HepG2 (cell line): ENCODE results near the gene PADI2. TPM values are rescaled to one million over a fixed set of nuclear protein-coding genes. Genes with fewer than 3 reads are reported as not detected.

Experiments used
- ATAC-seq: fragments of 200-7000 bp; cut with Tn5 transposase; 3 replicates; pipeline ENCODE4 v1.9.1; 2020; ENCODE audit warnings: mild to moderate bottlenecking, moderate library complexity
- BruUV-seq: library from RNA; stranded (reverse); fragments of 400-500 nt; replicated peaks from 2 replicates; lab custom pipeline; 2021; lab: Mats Ljungman, UMichigan
- CTCF ChIA-PET: fragments of 300-600 bp; formaldehyde crosslinking; extraction: SDS; loops from one replicate; lab custom pipeline; 2021; ENCODE audit warnings: low total read pairs, inconsistent platforms, low intra/inter-chr PET ratio; lab: Yijun Ruan, JAX
- POLR2A ChIA-PET: fragments of 350-600 bp; sonication (Branson Sonifier 250); formaldehyde crosslinking; loops from one replicate; lab custom pipeline; 2020; ENCODE audit warnings: antibody characterized with exemption, inconsistent platforms; lab: Yijun Ruan, JAX
- DNase-seq: peaks from one replicate; pipeline ENCODE4 v3.0.0-alpha.2; 2015; ENCODE audit warnings: low spot score
- FAIRE-seq: peaks from 3 replicates; lab custom pipeline; 2011; peaks lifted over from hg19 to GRCh38; lab: Jason Lieb, UNC
- H2AFZ ChIP-seq: one replicate; pipeline ENCODE4 v1.6.1; 2011; ENCODE audit warnings: low read length, inconsistent platforms
- H3K27ac ChIP-seq: fragments of 300-600 bp; 3 replicates; pipeline ENCODE4 v1.8.0; 2011; ENCODE audit warnings: mixed run types, mild to moderate bottlenecking, mixed read lengths, low read length, inconsistent platforms; ENCODE audit not compliant: insufficient read depth; ENCODE audit errors: extremely low read length
- H3K27me3 ChIP-seq, 2 experiments: fragments of 200-600 bp in 1 of 2; 2 replicates in 1 of 2; 3 replicates in 1 of 2; pipeline versions ENCODE4 v1.6.0 to v1.8.0; 2011; ENCODE audit warnings: low read length in 2 of 2, mild to moderate bottlenecking in 2 of 2, moderate library complexity in 2 of 2, inconsistent platforms in 1 of 2; ENCODE audit not compliant: insufficient read depth in 2 of 2, control insufficient read depth in 1 of 2
- H3K36me3 ChIP-seq, 2 experiments: fragments of 200-600 bp in 1 of 2; replicated peaks in 1 of 2; 2 replicates in 1 of 2; 3 replicates in 1 of 2; pipeline versions ENCODE4 v1.5.1 to v1.8.0; 2011; ENCODE audit warnings: low read length in 2 of 2, inconsistent platforms in 1 of 2; ENCODE audit not compliant: insufficient read depth in 2 of 2, control insufficient read depth in 1 of 2
- H3K4me1 ChIP-seq: 2 replicates; pipeline ENCODE4 v1.5.1; 2012; ENCODE audit warnings: low read length, inconsistent platforms; ENCODE audit not compliant: insufficient read depth
- H3K4me2 ChIP-seq: 2 replicates; pipeline ENCODE4 v1.6.0; 2011; ENCODE audit warnings: low read depth, low read length, inconsistent platforms
- H3K4me3 ChIP-seq, 3 experiments: fragments of 200-600 bp in 1 of 3; sonication (generic), shearing (Covaris generic) in 1 of 3; replicated peaks in 1 of 3; 2 replicates each; pipeline ENCODE4 v1.5.1; 2011 to 2016; ENCODE audit warnings: low read length in 3 of 3, inconsistent platforms in 2 of 3, low read depth in 2 of 3, mild to moderate bottlenecking in 2 of 3, control low read depth in 1 of 3, mixed read lengths in 1 of 3; ENCODE audit not compliant: insufficient read depth in 1 of 3
- H3K79me2 ChIP-seq: one replicate; pipeline ENCODE4 v1.6.1; 2011; ENCODE audit warnings: low read length, inconsistent platforms; ENCODE audit not compliant: insufficient read depth
- H3K9ac ChIP-seq: 2 replicates; pipeline ENCODE4 v1.6.0; 2011; ENCODE audit warnings: mild to moderate bottlenecking, low read depth, low read length, inconsistent platforms; ENCODE audit not compliant: insufficient read depth
- H3K9me3 ChIP-seq: 2 replicates; pipeline ENCODE4 v1.5.1; 2012; ENCODE audit warnings: mild to moderate bottlenecking, low read length
- H4K20me1 ChIP-seq: 2 replicates; pipeline ENCODE4 v1.6.0; 2011; ENCODE audit warnings: inconsistent platforms, mild to moderate bottlenecking, low read length, moderate library complexity; ENCODE audit not compliant: insufficient read depth
- ELF4 ChIP-seq: sonication (generic); formaldehyde crosslinking; IDR thresholded peaks from 2 replicates; pipeline ENCODE4 v1.5.0; 2020; ENCODE audit warnings: missing genetic modification reagents, mild to moderate bottlenecking, moderate library complexity, borderline replicate concordance
- ETV5 ChIP-seq: IDR thresholded peaks from 2 replicates; pipeline ENCODE4 v1.6.1; 2018; ENCODE audit warnings: missing biosample characterization, missing genetic modification reagents, inconsistent platforms, borderline replicate concordance
- GRHL1 ChIP-seq: sonication (generic); formaldehyde crosslinking; conservative IDR thresholded peaks from 2 replicates; pipeline ENCODE4 v1.8.0; 2022; ENCODE audit warnings: missing genetic modification reagents
- HHEX ChIP-seq: IDR thresholded peaks from 2 replicates; pipeline ENCODE4 v1.6.1; 2016; ENCODE audit warnings: control low read depth
- HNF4G ChIP-seq, 2 experiments: sonication (generic) in 1 of 2; formaldehyde crosslinking in 1 of 2; IDR thresholded peaks; 2 replicates each; pipeline versions ENCODE4 v1.4.0 to v1.6.1; 2011 to 2020; ENCODE audit warnings: borderline replicate concordance in 2 of 2, low read depth in 2 of 2, mild to moderate bottlenecking in 2 of 2, low read length in 1 of 2, missing genetic modification reagents in 1 of 2, moderate library complexity in 1 of 2
- IKZF1 ChIP-seq: fragments of 450-650 bp; IDR thresholded peaks from 2 replicates; pipeline ENCODE4 v1.7.1; 2016
- IRF9 ChIP-seq: sonication (generic); formaldehyde crosslinking; IDR thresholded peaks from 2 replicates; pipeline ENCODE4 v1.8.0; 2022; ENCODE audit warnings: missing genetic modification reagents, mild to moderate bottlenecking, borderline replicate concordance
- MLXIP ChIP-seq: sonication (generic); formaldehyde crosslinking; IDR thresholded peaks from 2 replicates; pipeline ENCODE4 v1.9.0; 2021; ENCODE audit warnings: missing genetic modification reagents, borderline replicate concordance
- PHB2 ChIP-seq: fragments of 450-650 bp; IDR thresholded peaks from 2 replicates; pipeline ENCODE4 v1.6.1; 2018; ENCODE audit not compliant: partially characterized antibody
- TAF15 ChIP-seq: fragments of 200-400 bp; formaldehyde crosslinking; IDR thresholded peaks from one replicate; pipeline ENCODE4 v1.6.1; 2018; ENCODE audit warnings: mild to moderate bottlenecking, low read depth, low read length; ENCODE audit not compliant: poor library complexity, severe bottlenecking
- ZGPAT ChIP-seq: IDR thresholded peaks from 2 replicates; pipeline ENCODE4 v1.6.1; 2016; ENCODE audit warnings: mild to moderate bottlenecking
- ZNF143 ChIP-seq: sonication (generic); formaldehyde crosslinking; IDR thresholded peaks from 2 replicates; pipeline ENCODE4 v1.4.0; 2020; ENCODE audit warnings: missing genetic modification reagents
- ZNF350 ChIP-seq: sonication (generic); formaldehyde crosslinking; IDR thresholded peaks from 2 replicates; pipeline ENCODE4 v1.4.0; 2020; ENCODE audit warnings: mild to moderate bottlenecking, low read depth, missing genetic modification reagents, borderline replicate concordance
- ZNF660 ChIP-seq: sonication (generic); formaldehyde crosslinking; IDR thresholded peaks from 2 replicates; pipeline ENCODE4 v1.5.1; 2020; ENCODE audit warnings: mild to moderate bottlenecking, low read depth, missing genetic modification reagents, borderline replicate concordance
- WGBS: methylation state at CpG from one replicate; pipeline ENCODE4 v1.1.6; 2017; ENCODE audit warnings: low lambda C conversion rate; 5-methylcytosine and 5-hydroxymethylcytosine counted together
- in situ Hi-C: cut with HindIII; loops from 2 replicates; pipeline ENCODE4 v1.10.0; 2017; ENCODE audit warnings: low pct_unique_long_range_greater_than_20kb; ENCODE audit not compliant: extremely low pct_ligation_motif_present
- intact Hi-C: fragments of 100-400 bp; cut with micrococcal nuclease; formaldehyde crosslinking; loops from one replicate; pipeline ENCODE4 v1.10.0; 2022; ENCODE audit not compliant: unreplicated experiment
- polyA plus RNA-seq, 8 experiments: library from polyadenylated mRNA; depleted of rRNA in 3 of 8; stranded (reverse) in 7 of 8; unstranded in 1 of 8; fragments of >200 nt; fragmentation: Illumina TruSeq in 4 of 8; extraction: Trizol in 4 of 8; gene quantifications; 2 replicates each; pipeline versions ENCODE4 v1.2.1 to v1.2.3, GENCODE V29; 2011 to 2016; ENCODE audit warnings: low read depth in 4 of 8, missing spikeins in 1 of 8, mixed read lengths in 1 of 8; ENCODE audit not compliant: insufficient read depth in 1 of 8
- total RNA-seq, 5 experiments: library from RNA; depleted of rRNA; stranded (reverse); fragments of >200 nt; fragmentation: Illumina TruSeq; extraction: Trizol; gene quantifications; 2 replicates each; pipeline ENCODE4 v1.2.3, GENCODE V29; 2016; ENCODE audit warnings: low read depth in 1 of 5

The PADI2 gene
- total and polyA plus RNA-seq, 2 of the 13 experiments (the other 11 are each of a cell fraction or from before 2014, with no cell fraction given), result not detected

GRCh38 chr1:17028662-17029188, 90.5 kb downstream of the PADI2 start (continued):
- TF ChIP-seq IRF9 (no peak), ZGPAT (CRISPR knock-in tag) (no peak), ZNF350 (CRISPR knock-in tag) (no peak), ETV5 (CRISPR knock-in tag) (no peak), HNF4G (IDR thresholded peaks at IDR 0.05; ENCODE audit: borderline replicate concordance, low read depth, low read length) (no peak), HNF4G (CRISPR knock-in tag; IDR thresholded peaks at IDR 0.05; ENCODE audit: borderline replicate concordance, low read depth) (no peak), PHB2 (no peak), ZNF660 (CRISPR knock-in tag) (no peak)

- CTCF ChIA-PET, result no interaction called here
- no peak for TF ChIP-seq IKZF1
- no peak for TF ChIP-seq MLXIP (CRISPR knock-in tag)
- TF ChIP-seq HHEX (CRISPR knock-in tag), result no peak
- no peak for TF ChIP-seq ZNF143 (CRISPR knock-in tag)
- TF ChIP-seq ELF4 (CRISPR knock-in tag), result no peak
- TF ChIP-seq TAF15, result no peak
- no peak for TF ChIP-seq GRHL1
Measured at GRCh38 chr1:17027900-17028299, 91.4 kb downstream of the PADI2 start.

More at GRCh38 chr1:17027900-17028299, 91.4 kb downstream of the PADI2 start:
- DNase-seq (no peak), ATAC-seq (no peak), FAIRE-seq (no peak)
- Histone ChIP-seq H3K27ac (no peak overlapping the region), H3K9me3 (no peaks in the 10 kb centered on the region), H4K20me1 (no peaks in the 10 kb centered on the region), H3K4me2 (no peak overlapping the region), H3K79me2 (no peaks in the 10 kb centered on the region), H3K4me1 (no peaks in the 10 kb centered on the region), H3K4me3 (no peak overlapping the region), H3K36me3 (peaks cover 33 to 78% of the 10 kb centered on the region in 2 experiments; a peak in 4 of 5 replicates), H3K9ac (no peak overlapping the region), H3K27me3 (no peaks in the 10 kb centered on the region), H2AFZ (no peak overlapping the region)
- BruUV-seq, result no TSS peak
- 94% methylated on average over 2 of the region's 2 CpGs for WGBS
- in situ Hi-C loops (no loop called here), intact Hi-C loops (no loop called here)
- POLR2A ChIA-PET, result no interaction called here
